Prostate gland (tissue), 2 donors: ENCODE data around the gene S100A10. TPM values are rescaled to one million over a fixed set of nuclear protein-coding genes. Genes with fewer than 3 reads are reported as not detected.

Experiments used
- DNase-seq: peaks from one replicate; pipeline ENCODE4 v3.0.0-alpha.2; 2019; ENCODE audit warnings: low spot score
- H3K27ac ChIP-seq, 2 donors: fragments of 200-600 bp; sonication (generic); 2 replicates each; pipeline ENCODE4 v1.5.1; 2017 to 2019
- H3K27me3 ChIP-seq: fragments of 200-600 bp; sonication (generic); replicated peaks from 2 replicates; pipeline ENCODE4 v1.5.1; 2019; ENCODE audit not compliant: insufficient read depth
- H3K36me3 ChIP-seq, 2 donors: fragments of 200-600 bp; sonication (generic); 1 replicate in 1 of 2; 2 replicates in 1 of 2; pipeline versions ENCODE4 v1.5.1 to v1.8.1; 2017 to 2019
- H3K4me1 ChIP-seq: fragments of 200-600 bp; sonication (generic); replicated peaks from 2 replicates; pipeline ENCODE4 v1.5.1; 2019
- H3K4me3 ChIP-seq, 2 donors: fragments of 200-600 bp; sonication (generic); 2 replicates each; pipeline ENCODE4 v1.5.1; 2017 to 2019
- H3K9me3 ChIP-seq: fragments of 200-600 bp; sonication (generic); 2 replicates; pipeline ENCODE4 v1.5.1; 2017
- CTCF ChIP-seq, 4 experiments: fragments of 200-600 bp in 2 of 4; fragments of 450-650 bp in 2 of 4; sonication (generic) in 2 of 4; IDR thresholded peaks; 1 replicate in 3 of 4; 2 replicates in 1 of 4; pipeline ENCODE4 v1.5.1; 2016 to 2019; ENCODE audit warnings: antibody characterized with exemption in 4 of 4, mild to moderate bottlenecking in 2 of 4, moderate library complexity in 2 of 4
- POLR2A ChIP-seq: fragments of 450-650 bp; IDR thresholded peaks from one replicate; pipeline ENCODE4 v1.6.1; 2016; ENCODE audit warnings: antibody characterized with exemption, mild to moderate bottlenecking
- POLR2AphosphoS5 ChIP-seq: sonication (generic); formaldehyde crosslinking; IDR thresholded peaks from one replicate; pipeline ENCODE4 v1.6.1; 2017; ENCODE audit warnings: antibody characterized with exemption
- WGBS: methylation state at CpG from one replicate; pipeline ENCODE4 v1.1.5; 2018; 5-methylcytosine and 5-hydroxymethylcytosine counted together
- intact Hi-C: fragments of 100-400 bp; cut with DNase I; formaldehyde crosslinking; loops from one replicate; pipeline ENCODE4 v1.14.2; 2022
- total RNA-seq, 2 donors: library from RNA; depleted of rRNA; stranded (reverse); fragments of >200 nt; gene quantifications; one replicate each; pipeline ENCODE4 v1.1.0, GENCODE V29; 2016

S100A10 gene
- total RNA-seq, 2 donors from 2014 or later = 61.7 to 72.1 TPM

GRCh38 chr1:151944857-151945575, 48.6 kb downstream of the S100A10 start:
- Histone ChIP-seq H3K4me1 (peaks cover 7% of the 10 kb centered on the region), H3K36me3 (no peaks in the 10 kb centered on the region), H3K27me3 (no peaks in the 10 kb centered on the region), H3K27ac (no peak overlapping the region), H3K9me3 (no peaks in the 10 kb centered on the region), H3K4me3 (no peak overlapping the region)
- WGBS = 79% methylated on average over 3 of the region's 3 CpGs
- intact Hi-C loops = no loop called here
- TF ChIP-seq POLR2A = no peak
- no peak for TF ChIP-seq POLR2AphosphoS5
- no peak for TF ChIP-seq CTCF (IDR thresholded peaks at IDR 0.05)
- no peak for DNase-seq

- no peak overlapping the region for H3K27ac ChIP-seq
- WGBS = 33% methylated on average over 7 of the region's 7 CpGs
Measured at GRCh38 chr1:151944126-151944856, 49.4 kb downstream of the S100A10 start.

GRCh38 chr1:151943591-151943990, 50.1 kb downstream of the S100A10 start:
- H3K4me1 ChIP-seq = peaks cover 7% of the 10 kb centered on the region
- WGBS = 96% methylated on average over 1 of the region's 1 CpG
- DNase-seq = no peak
- no peaks in the 10 kb centered on the region for H3K9me3 ChIP-seq
- no peak for TF ChIP-seq POLR2A
- no peak for TF ChIP-seq CTCF (IDR thresholded peaks at IDR 0.05)
- no peak for TF ChIP-seq POLR2AphosphoS5
- H3K27ac ChIP-seq = no peak overlapping the region
- H3K36me3 ChIP-seq = no peaks in the 10 kb centered on the region
- intact Hi-C loops = no loop called here
- H3K4me3 ChIP-seq = no peak overlapping the region
- H3K27me3 ChIP-seq = no peaks in the 10 kb centered on the region

More at GRCh38 chr1:151944126-151944856, 49.4 kb downstream of the S100A10 start:
- TF ChIP-seq CTCF (IDR thresholded peaks at IDR 0.05) = no peak
- TF ChIP-seq POLR2A = no peak
- TF ChIP-seq POLR2AphosphoS5 = no peak
- Histone ChIP-seq H3K36me3 (no peaks in the 10 kb centered on the region), H3K27me3 (no peaks in the 10 kb centered on the region), H3K4me3 (no peak overlapping the region), H3K4me1 (peaks cover 7% of the 10 kb centered on the region), H3K9me3 (no peaks in the 10 kb centered on the region)
- DNase-seq = no peak
- intact Hi-C loops = no loop called here

GRCh38 chr1:151942882-151943281, 50.8 kb downstream of the S100A10 start:
- H3K9me3 ChIP-seq = no peaks in the 10 kb centered on the region
- no peak for DNase-seq
- H3K27me3 ChIP-seq = no peaks in the 10 kb centered on the region
- no peak for TF ChIP-seq POLR2AphosphoS5
- TF ChIP-seq CTCF (IDR thresholded peaks at IDR 0.05) = no peak
- no peak for TF ChIP-seq POLR2A
- WGBS = 91% methylated on average over 1 of the region's 1 CpG
- H3K27ac ChIP-seq = no peak overlapping the region
- intact Hi-C loops = no loop called here
- no peak overlapping the region for H3K4me3 ChIP-seq
- no peaks in the 10 kb centered on the region for H3K36me3 ChIP-seq
- peaks cover 7% of the 10 kb centered on the region for H3K4me1 ChIP-seq

GRCh38 chr1:151940541-151940940, 53.1 kb downstream of the S100A10 start:
- peaks cover 7% of the 10 kb centered on the region for H3K4me1 ChIP-seq
- WGBS = 88% methylated on average over 1 of the region's 1 CpG

More at GRCh38 chr1:151940541-151940940, 53.1 kb downstream of the S100A10 start:
- intact Hi-C loops = no loop called here
- Histone ChIP-seq H3K27me3 (no peaks in the 10 kb centered on the region), H3K4me3 (no peak overlapping the region), H3K27ac (no peak overlapping the region), H3K9me3 (no peaks in the 10 kb centered on the region), H3K36me3 (no peaks in the 10 kb centered on the region)
- no peak for DNase-seq
- TF ChIP-seq POLR2A (no peak), CTCF (IDR thresholded peaks at IDR 0.05) (no peak), POLR2AphosphoS5 (no peak)
